Endodermal cell (in vitro differentiated cells): Measurements from ENCODE around the gene RIPOR2. TPM values are rescaled to one million over a fixed set of nuclear protein-coding genes. Genes with fewer than 3 reads are reported as not detected.

Experiments used
- DNase-seq: peaks from one replicate; pipeline ENCODE4 v3.0.0-alpha.2; 2017
- H3K27ac ChIP-seq: 2 replicates; pipeline ENCODE4 v1.5.1; 2013; ENCODE audit warnings: mild to moderate bottlenecking, low read depth, low read length, moderate library complexity
- H3K27me3 ChIP-seq: 2 replicates; pipeline ENCODE4 v1.6.1; 2013; ENCODE audit warnings: mild to moderate bottlenecking, low read length, moderate library complexity; ENCODE audit not compliant: insufficient read depth, control insufficient read depth, poor library complexity, severe bottlenecking
- H3K36me3 ChIP-seq: 2 replicates; pipeline ENCODE4 v1.7.0; 2013; ENCODE audit warnings: mild to moderate bottlenecking, low read length, moderate library complexity; ENCODE audit not compliant: control insufficient read depth, insufficient read depth
- H3K4me1 ChIP-seq: one replicate; pipeline ENCODE4 v1.7.0; 2013; ENCODE audit warnings: low read length; ENCODE audit not compliant: control insufficient read depth, insufficient read depth
- H3K4me3 ChIP-seq: 2 replicates; pipeline ENCODE4 v1.5.1; 2013; ENCODE audit warnings: mild to moderate bottlenecking, low read length, moderate library complexity
- H3K9ac ChIP-seq: 2 replicates; pipeline ENCODE4 v1.6.1; 2013; ENCODE audit warnings: mild to moderate bottlenecking, low read length, moderate library complexity; ENCODE audit not compliant: poor library complexity, severe bottlenecking; ENCODE audit errors: extremely low read depth
- H3K9me3 ChIP-seq: 2 replicates; pipeline ENCODE4 v1.6.1; 2013; ENCODE audit warnings: mild to moderate bottlenecking, low read length, moderate library complexity; ENCODE audit not compliant: control insufficient read depth
- H3K27ac Mint-ChIP-seq: 2 replicates; pipeline ENCODE4 v1.8.0; 2020; ENCODE audit warnings: mixed read lengths
- H3K27me3 Mint-ChIP-seq: 2 replicates; pipeline ENCODE4 v1.8.0; 2021; ENCODE audit warnings: mild to moderate bottlenecking, mixed read lengths; ENCODE audit not compliant: insufficient read depth
- H3K36me3 Mint-ChIP-seq: 2 replicates; pipeline ENCODE4 v1.8.0; 2020; ENCODE audit warnings: low read depth, mixed read lengths
- H3K4me1 Mint-ChIP-seq: 2 replicates; pipeline ENCODE4 v1.8.0; 2020; ENCODE audit warnings: mixed read lengths
- H3K4me3 Mint-ChIP-seq: 2 replicates; pipeline ENCODE4 v1.8.0; 2020; ENCODE audit warnings: mild to moderate bottlenecking, moderate library complexity, mixed read lengths
- H3K9me3 Mint-ChIP-seq: 2 replicates; pipeline ENCODE4 v1.8.0; 2020; ENCODE audit warnings: mild to moderate bottlenecking, mixed read lengths
- WGBS, 2 experiments: methylation state at CpG; one replicate each; pipeline versions ENCODE4 v1.1.5 to v1.1.7; 2013; ENCODE audit warnings: missing lambda C conversion rate in 2 of 2, mixed read lengths in 1 of 2; ENCODE audit not compliant: insufficient coverage in 1 of 2, insufficient read length in 1 of 2; 5-methylcytosine and 5-hydroxymethylcytosine counted together
- total RNA-seq, 2 donors: library from RNA; stranded (reverse); fragmentation: NEBNext Ultra II Directional in 1 of 2; extraction: Animal tissue kit (Norgen Biotek cat#: 25700) in 1 of 2; gene quantifications; 2 replicates in 1 of 2; 3 replicates in 1 of 2; pipeline ENCODE4 v1.2.1, GENCODE V29; 2021
- TF ChIP-seq, protein P1 (sequence below): fragments of 200-600 bp; sonication (generic); conservative IDR thresholded peaks from 2 replicates; pipeline ENCODE4 v1.5.0; 2021; ENCODE audit warnings: antibody characterized with exemption, mild to moderate bottlenecking

The RIPOR2 gene
- total RNA-seq, 2 donors from 2014 or later: 9.3 to 10.4 TPM

DNA sequence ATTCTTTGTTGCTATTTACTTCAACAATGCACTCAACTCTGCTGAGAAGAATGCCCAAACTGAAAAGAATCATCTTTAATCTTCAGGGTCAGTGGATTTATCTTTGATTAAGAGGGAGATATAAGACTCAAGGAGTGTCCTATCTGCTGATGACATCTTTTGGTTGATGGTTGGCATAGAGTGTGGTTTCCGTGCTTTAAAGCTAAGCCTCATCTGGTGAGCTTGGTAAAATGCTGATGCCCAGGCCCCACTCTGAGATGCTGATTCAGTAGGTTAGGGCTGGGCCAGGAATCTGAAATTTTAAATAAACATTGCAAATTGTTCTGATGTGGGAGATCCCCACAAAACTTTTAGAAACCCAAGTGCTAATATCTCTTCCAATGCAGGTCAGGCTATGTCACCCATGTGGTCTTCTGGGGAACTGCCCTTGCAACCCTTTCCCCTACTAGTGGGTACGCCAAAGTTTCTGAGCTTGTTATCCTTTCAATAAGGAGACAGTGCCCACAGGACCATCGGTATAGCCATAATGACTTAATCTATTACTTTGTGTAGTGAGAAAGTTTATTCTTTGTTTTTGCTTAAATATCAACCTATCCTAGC, 68.6 kb downstream of the RIPOR2 start:
- Histone ChIP-seq H3K36me3 (no peaks in the 10 kb centered on the region), H3K9ac (no peak overlapping the region), H3K9me3 (no peaks in the 10 kb centered on the region), H3K27ac (no peak overlapping the region), H3K4me3 (no peak overlapping the region), H3K27me3 (no peaks in the 10 kb centered on the region), H3K4me1 (no peaks in the 10 kb centered on the region)
- TF ChIP-seq, protein P1, sequence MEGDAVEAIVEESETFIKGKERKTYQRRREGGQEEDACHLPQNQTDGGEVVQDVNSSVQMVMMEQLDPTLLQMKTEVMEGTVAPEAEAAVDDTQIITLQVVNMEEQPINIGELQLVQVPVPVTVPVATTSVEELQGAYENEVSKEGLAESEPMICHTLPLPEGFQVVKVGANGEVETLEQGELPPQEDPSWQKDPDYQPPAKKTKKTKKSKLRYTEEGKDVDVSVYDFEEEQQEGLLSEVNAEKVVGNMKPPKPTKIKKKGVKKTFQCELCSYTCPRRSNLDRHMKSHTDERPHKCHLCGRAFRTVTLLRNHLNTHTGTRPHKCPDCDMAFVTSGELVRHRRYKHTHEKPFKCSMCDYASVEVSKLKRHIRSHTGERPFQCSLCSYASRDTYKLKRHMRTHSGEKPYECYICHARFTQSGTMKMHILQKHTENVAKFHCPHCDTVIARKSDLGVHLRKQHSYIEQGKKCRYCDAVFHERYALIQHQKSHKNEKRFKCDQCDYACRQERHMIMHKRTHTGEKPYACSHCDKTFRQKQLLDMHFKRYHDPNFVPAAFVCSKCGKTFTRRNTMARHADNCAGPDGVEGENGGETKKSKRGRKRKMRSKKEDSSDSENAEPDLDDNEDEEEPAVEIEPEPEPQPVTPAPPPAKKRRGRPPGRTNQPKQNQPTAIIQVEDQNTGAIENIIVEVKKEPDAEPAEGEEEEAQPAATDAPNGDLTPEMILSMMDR: peak; percentile 60
- Mint-ChIP-seq H3K27ac (no peak overlapping the region), H3K27me3 (no peaks in the 10 kb centered on the region), H3K36me3 (no peaks in the 10 kb centered on the region), H3K9me3 (no peaks in the 10 kb centered on the region), H3K4me3 (no peak overlapping the region), H3K4me1 (peaks cover 10% of the 10 kb centered on the region)
- DNase-seq: no peak
- 98 to 100% methylated on average over 1 to 3 of the region's 3 CpGs for WGBS, 2 experiments

DNA sequence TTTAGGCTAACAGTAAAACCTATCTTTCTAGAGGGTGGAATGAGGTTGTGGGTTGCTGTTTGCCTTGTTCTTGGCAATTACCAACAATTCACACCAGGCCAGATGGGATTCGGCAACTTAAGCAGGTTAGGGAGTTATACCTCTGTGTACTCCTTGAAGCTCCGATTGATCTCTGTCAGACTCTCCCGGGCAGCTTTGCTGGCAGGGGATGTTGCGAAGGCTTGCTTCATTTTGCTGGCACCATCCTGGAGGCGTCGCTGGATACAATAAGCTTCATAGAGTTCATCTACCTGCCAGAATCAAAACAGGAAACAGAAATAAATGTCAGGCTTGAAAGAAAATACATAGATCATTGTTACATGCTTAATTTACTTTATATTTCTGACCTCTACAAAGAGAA, 70.6 kb downstream of the RIPOR2 start:
- no peaks in the 10 kb centered on the region for H3K9me3 ChIP-seq
- Mint-ChIP-seq H3K9me3 (no peaks in the 10 kb centered on the region), H3K27me3 (no peaks in the 10 kb centered on the region), H3K36me3 (peaks cover 2% of the 10 kb centered on the region), H3K4me1 (peaks cover 10% of the 10 kb centered on the region), H3K4me3 (no peak overlapping the region), H3K27ac (no peak overlapping the region)
- no peaks in the 10 kb centered on the region for H3K27me3 ChIP-seq
- TF ChIP-seq, protein P1: no peak
- H3K36me3 ChIP-seq: no peaks in the 10 kb centered on the region
- no peak overlapping the region for H3K4me3 ChIP-seq
- H3K9ac ChIP-seq: no peak overlapping the region
- no peaks in the 10 kb centered on the region for H3K4me1 ChIP-seq
- H3K27ac ChIP-seq: no peak overlapping the region
- no peak for DNase-seq
- 80 to 90% methylated on average over 6 of the region's 6 CpGs for WGBS, 2 experiments

DNA sequence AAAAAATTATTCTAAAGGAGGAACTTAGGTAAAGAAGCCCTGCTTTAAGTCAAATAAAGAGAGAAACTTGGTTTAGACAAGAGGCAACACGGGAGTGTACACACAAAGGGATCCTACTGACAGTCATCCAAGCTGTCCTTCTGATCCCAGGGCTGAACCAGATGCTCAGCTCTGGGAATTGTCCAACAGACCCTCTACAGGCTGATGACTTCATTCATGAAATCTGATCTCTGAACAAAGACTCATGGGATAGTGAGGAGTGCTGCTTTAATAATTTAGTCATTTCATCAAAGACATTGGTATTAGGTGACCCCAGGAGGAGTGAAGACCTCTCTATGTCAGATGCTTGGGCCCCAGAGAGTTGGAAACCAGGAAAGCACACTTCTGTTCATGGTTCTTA, 71.4 kb downstream of the RIPOR2 start:
- 91% methylated on average over 1 of the region's 1 CpG; no CpG with 5 or more reads in 1 of the 2 experiments for WGBS, 2 experiments
- H3K4me1 ChIP-seq: no peaks in the 10 kb centered on the region
- no peaks in the 10 kb centered on the region for H3K36me3 ChIP-seq
- peaks cover 4% of the 10 kb centered on the region for H3K36me3 Mint-ChIP-seq
- no peaks in the 10 kb centered on the region for H3K9me3 ChIP-seq
- no peak overlapping the region for H3K9ac ChIP-seq
- peaks cover 17% of the 10 kb centered on the region for H3K4me1 Mint-ChIP-seq
- H3K27ac Mint-ChIP-seq: no peak overlapping the region
- no peaks in the 10 kb centered on the region for H3K9me3 Mint-ChIP-seq
- DNase-seq: no peak
- TF ChIP-seq, protein P1: no peak
- H3K27me3 ChIP-seq: no peaks in the 10 kb centered on the region
- H3K27me3 Mint-ChIP-seq: no peaks in the 10 kb centered on the region
- H3K4me3 ChIP-seq: no peak overlapping the region
- no peak overlapping the region for H3K27ac ChIP-seq
- no peak overlapping the region for H3K4me3 Mint-ChIP-seq
